GM10847 (cell line): ENCODE measurements around the gene MCF2L2.

Experiments
- POLR2A ChIP-seq: IDR thresholded peaks from 2 replicates; pipeline ENCODE4 v1.6.1; 2011; ENCODE audit not compliant: insufficient read length; ENCODE audit errors: extremely low read depth

The MCF2L2 gene, protein sequence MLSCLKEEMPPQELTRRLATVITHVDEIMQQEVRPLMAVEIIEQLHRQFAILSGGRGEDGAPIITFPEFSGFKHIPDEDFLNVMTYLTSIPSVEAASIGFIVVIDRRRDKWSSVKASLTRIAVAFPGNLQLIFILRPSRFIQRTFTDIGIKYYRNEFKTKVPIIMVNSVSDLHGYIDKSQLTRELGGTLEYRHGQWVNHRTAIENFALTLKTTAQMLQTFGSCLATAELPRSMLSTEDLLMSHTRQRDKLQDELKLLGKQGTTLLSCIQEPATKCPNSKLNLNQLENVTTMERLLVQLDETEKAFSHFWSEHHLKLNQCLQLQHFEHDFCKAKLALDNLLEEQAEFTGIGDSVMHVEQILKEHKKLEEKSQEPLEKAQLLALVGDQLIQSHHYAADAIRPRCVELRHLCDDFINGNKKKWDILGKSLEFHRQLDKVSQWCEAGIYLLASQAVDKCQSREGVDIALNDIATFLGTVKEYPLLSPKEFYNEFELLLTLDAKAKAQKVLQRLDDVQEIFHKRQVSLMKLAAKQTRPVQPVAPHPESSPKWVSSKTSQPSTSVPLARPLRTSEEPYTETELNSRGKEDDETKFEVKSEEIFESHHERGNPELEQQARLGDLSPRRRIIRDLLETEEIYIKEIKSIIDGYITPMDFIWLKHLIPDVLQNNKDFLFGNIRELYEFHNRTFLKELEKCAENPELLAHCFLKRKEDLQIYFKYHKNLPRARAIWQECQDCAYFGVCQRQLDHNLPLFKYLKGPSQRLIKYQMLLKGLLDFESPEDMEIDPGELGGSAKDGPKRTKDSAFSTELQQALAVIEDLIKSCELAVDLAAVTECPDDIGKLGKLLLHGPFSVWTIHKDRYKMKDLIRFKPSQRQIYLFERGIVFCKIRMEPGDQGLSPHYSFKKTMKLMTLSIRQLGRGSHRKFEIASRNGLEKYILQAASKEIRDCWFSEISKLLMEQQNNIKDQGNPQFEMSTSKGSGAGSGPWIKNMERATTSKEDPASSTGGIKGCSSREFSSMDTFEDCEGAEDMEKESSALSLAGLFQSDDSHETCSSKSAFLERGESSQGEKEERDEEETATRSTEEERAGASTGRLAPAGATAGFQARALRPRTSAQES

DNA sequence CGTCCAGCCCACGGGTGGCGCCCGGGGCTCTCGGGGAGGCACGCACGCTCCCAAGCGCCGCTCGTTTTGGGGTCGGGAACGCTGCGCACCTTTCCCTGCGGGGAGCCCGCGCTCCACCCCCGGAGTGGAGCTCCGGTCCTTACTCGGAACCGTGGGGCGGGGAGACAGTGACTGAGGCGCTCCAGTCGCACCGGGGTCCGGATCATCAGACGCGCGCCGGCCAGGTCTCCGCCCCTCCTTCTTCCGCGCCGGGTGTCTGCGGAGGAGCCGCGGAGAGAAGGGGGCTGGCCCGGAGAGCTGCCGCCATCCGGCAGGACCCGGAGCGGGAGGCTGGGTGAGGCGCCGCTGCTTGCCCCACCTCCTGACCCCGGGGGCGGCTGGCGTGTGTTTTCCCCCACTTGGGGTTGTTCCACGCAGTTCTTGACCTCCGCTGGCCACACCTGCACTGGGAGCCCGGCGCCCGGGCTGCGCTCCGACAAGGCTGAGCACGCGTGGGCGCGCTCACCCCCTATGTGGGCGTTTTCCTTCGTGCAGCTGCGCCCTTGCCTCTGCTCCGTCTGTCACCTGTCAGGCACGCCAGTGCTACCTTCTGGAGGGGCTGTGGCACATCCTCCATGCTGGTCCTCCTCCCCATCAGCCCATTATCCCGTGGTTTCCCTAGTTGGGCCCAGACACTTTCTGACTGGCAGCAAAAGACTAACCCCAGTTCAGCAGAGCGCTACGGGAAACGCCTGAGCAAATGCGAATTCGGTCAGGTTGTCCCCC is at the start of gene MCF2L2:
TSS of gene MCF2L2 (minus strand) at position 173 of the 765 bp plus-strand sequence. CDS start 642 bp downstream, outside the sequence.
- no peak for TF ChIP-seq POLR2A

DNA sequence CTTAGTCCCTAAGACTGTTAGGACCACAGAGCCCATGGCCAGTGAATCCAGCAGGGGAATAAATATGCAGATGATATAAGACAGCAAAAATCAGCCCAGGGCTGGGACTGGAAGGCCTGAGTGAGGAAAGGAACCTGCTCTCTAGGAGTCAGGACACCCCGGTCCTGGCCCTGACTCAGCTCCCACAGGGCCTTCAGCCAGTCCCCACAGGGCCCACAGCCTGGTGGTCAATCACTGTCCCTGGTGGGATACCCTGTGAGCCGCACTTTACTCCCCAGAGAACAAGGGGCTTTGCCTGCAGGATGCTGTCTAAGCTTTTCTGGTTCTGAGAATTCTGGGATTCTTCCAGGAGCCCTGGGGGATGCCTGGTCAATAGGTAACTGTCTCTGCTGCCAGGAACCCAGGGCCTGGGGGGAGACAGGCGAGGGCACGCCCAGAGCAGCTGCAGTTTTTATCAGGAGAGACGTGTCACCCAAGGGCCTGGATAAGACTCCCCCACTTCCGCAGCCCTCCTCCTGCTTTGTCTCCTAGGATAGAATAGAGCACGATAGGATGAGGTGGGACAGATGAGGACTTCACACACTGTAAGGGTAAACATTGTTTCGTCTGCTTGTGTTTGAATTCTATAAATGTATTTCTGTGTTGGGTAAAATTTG is 49.5 kb upstream of the MCF2L2 start:
- TF ChIP-seq POLR2A: no peak

DNA sequence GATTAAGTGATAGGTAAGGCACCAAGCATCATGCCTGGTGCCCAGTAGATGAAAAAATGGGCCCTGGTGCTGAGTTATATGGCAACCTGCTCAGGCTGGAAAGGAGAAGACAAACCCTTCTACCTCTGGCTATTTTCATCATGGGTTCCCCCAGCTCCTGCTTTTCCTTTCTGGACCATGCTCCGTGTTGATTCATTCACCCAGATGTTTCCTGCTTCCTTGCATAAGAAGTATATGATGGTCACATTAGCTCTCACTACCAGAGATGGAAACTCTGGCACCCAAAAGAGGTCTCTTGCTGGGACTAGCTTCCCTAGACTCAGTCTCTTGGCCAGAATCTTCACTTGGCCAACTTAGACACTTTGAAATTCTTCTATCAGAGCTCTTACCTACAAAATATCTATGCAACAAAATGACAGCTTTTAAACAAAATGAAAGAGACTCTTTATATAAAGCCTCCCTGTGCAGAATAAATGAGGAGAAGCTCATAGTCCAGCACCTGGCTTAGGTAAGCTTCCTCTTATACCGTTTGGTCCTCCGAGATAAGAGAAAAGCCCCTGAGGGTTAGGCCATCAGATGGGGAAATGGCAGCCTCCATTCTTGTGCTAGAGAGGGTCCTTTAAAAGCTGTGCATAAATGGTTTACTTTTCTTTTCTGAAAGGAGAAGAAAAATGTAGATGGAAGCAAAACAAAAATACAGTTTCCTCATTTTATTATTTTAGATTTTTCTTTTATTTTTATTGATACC is 46.8 kb upstream of the MCF2L2 start:
- TF ChIP-seq POLR2A: no peak

DNA sequence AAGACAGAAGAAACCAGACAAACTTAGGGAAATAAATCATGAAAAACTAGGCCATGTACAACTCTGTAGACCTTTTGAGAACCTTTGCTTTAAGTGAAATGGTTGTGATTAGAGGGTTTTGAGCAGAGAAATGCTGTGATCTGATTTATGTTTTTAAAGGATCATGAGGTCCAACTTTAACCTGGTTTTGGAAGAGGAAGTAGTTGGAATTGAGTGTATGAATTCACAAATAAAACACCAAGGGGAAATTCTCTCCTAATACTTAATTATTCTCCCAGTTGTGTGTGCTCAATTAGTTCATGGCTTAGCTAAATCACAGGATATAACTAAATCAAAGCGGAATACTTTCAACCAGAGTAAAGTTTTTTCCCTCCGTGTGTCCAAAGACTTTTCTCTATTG is 45.5 kb upstream of the MCF2L2 start:
- TF ChIP-seq POLR2A: no peak

DNA sequence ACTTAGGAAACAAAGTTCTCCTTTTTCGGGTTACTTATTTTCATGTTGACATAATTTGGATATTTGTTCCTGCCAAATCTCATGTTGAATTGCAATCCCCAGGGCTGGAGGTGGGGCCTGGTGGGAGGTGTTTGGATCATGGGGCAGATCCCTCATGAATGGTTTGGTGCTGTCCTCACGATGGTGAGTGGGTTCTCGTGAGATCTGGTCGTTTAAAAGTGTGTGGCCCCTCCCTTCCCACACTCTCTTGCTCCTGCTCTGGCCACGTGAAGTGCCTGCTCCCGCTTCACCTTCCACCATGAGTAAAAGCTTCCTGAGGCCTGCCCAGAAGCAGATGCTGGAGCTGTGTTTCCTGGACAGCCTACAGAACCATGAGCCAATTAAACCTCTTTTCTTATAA is 43.7 kb upstream of the MCF2L2 start:
- no peak for TF ChIP-seq POLR2A

DNA sequence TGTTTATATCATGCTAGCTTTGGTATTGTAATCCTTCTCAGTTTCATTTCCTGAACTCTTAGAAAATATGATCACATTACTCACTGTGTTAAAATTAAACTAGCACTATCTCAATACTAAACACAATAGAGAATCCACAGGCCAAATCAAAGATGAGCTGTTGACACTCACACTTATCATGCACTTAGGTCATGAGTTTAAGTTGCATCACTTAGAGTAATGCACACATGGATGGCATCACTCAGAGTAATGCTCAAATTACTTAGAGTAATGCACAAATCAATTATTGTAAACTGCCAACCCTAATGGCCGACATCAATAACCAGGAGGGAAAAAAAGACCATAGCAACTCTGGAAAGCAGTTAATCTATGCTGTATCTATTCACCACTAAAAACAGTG is 40.0 kb upstream of the MCF2L2 start:
- no peak for TF ChIP-seq POLR2A

DNA sequence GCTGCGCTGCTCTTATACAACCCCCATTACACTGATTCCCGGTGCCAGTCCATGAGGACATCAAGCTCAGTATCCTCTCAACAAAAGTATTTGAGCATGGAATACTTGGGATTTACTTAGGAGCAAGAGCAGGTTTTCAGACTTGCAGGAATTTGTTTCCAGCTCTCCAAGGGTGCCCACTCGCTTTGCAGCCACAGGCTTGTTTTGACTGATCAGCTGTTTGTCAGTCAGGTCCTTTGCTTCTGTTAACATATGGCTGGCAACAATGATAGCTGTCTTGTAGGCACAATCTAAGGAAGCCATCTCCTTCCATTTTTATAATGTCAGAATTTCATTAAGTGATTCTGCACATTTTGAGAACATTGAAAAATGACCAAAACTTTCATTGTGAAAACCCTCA is 38.2 kb upstream of the MCF2L2 start:
- no peak for TF ChIP-seq POLR2A

DNA sequence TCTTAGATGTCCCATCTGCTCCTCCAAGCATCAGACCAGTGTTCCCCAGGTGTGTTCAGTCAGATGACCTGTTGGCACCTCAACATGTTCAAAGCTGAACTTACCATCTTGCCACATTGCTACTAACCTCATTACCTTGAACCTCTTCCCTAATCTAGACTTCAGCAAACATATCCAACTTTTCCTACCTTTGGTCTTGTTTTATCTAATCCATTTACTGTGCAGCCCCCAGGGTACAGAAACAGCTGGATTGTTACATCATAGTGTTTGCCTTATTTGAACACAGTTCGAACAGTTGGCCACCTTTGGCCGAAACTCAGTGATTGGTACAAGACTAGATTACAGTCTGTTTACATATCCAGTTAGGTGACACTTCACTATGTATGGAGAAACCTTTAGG is 36.1 kb upstream of the MCF2L2 start:
- TF ChIP-seq POLR2A: no peak

DNA sequence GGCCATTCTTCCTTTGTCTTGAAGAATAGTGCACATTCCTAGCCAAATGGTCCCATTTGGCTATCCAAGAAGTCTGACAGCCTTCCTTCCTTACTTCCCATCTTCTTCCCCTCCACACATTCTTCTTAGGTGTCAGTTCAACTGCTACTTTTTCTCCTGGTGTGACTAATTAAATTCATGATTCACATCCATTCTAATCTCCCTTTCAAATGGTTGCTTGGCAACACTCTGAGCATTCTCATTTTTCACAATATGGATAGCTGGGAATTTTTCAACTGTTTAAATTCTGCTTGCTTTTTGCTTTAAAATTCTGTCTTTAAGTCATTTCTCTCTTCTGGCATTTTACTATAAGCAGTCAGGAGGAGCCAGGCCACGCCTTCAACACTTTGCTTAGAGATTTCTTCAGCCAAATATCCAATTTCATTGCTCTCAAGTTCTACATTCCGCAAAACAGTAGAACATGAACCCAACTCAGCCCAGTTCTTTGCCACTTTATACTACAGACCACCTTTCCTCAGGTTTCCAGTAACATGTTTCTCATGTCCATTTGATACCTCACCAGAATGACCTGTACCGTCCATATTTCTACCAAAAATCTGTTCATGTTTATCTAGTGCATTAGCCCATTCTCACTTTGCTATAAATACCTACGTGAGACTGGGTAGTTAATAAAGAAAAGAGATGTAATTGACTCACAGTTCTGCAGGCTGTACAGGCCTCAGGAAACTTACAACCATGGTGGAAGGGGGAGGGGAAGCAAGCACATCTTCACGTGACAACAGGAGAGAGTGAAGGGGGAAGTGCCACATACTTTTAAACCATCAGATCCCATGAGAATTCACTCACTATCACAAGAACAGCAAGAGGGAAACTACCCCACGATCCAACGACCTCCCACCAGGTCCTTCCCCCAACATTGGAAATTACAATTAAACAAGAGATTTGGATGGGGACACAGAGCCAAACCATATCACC is 31.9 kb upstream of the MCF2L2 start:
- no peak for TF ChIP-seq POLR2A

DNA sequence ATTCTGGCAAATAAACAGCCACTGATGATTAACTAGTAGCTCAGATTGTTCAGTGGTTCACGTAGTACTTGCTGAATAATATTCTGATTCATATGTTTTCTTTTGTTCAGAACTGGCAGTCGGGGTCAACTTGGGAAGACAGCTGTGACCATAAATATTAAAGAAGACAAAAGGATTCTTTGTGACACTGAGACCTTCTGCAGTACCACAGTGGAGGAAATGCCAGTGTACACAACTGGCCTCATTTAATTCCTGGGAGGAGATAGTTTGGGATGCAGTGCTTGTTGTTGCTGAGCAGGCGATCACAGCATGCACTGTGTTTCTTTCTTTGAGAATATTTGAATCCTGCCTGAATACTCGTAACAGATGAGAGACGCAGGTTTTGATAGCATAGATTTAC is 26.7 kb upstream of the MCF2L2 start:
- TF ChIP-seq POLR2A: no peak

DNA sequence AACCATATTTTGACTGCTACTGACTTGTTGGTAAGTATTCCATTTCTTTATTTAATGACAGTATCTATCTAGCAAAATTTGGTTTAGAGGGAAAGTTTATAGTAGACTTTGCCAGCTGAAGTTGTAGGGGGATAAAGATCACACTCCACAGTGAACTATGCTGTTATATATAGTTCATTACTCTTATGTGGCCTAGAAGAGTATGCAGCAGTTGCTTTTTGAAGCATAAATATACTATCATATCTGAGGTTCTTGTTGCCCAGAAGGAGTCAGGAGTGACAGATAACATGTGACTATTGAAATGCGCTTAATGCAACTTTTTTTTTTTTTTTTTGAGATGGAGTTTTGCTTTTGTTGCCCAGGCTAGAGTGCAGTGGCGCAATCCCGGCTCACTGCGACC is 25.6 kb upstream of the MCF2L2 start:
- TF ChIP-seq POLR2A: no peak

DNA sequence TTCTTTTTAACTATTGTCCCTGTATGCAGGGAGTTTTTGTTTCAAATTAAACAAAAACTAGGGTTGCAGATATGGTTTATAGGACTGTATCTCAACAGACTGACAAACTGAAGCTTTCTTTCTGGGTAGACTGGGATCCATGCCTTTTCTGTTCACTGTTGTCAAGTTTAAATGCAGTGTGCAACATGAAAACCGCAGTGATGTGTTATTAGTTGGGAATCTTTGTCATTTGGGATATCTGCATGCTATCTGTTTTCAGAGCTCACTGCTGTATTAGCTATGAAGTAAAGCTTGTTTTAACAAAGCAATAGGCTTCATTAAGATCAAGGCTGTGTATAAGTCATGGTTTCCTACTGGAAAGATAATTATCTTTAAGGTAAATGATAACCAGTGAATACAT is 21.4 kb upstream of the MCF2L2 start:
- no peak for TF ChIP-seq POLR2A

DNA sequence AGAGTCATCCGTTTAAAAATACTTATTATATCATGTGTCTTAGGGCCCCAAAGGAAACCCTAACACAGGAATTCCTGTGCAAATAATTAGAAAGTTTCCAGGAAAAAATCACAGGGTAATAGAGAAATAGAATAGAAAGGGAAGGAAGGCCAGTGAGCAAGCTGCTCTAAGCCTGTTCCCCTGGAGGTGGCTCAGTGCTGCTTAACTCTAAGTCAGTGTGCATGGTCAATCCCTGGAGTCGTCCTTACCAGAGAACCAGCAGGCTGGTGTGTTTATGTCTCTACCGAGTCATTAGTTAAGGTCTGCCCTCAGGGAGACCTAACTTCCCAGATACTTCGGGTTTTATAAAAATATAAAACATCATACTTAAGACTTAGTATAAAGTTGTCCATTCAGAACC is 21.0 kb upstream of the MCF2L2 start:
- TF ChIP-seq POLR2A: no peak
